Pancreas (tissue), 10 donors: ENCODE measurements around the gene RABGGTA. TPM values are rescaled to one million over a fixed set of nuclear protein-coding genes. Genes with fewer than 3 reads are reported as not detected.

Experiments
- ATAC-seq, 4 donors: fragments of 200-7000 bp; cut with Tn5 transposase; one replicate each; pipeline versions ENCODE4 v1.8.0 to v1.9.1; 2020; ENCODE audit warnings: mild to moderate bottlenecking in 4 of 4, moderate library complexity in 4 of 4
- DNase-seq, 6 donors: peaks; one replicate each; pipeline ENCODE4 v3.0.0-alpha.2; 2020
- FAIRE-seq: peaks from 2 replicates; lab custom pipeline; 2012; peaks lifted over from hg19 to GRCh38; lab: Jason Lieb, UNC
- H3K27ac ChIP-seq, 4 donors: fragments of 200-600 bp; sonication (generic); 1 replicate in 3 of 4; 2 replicates in 1 of 4; pipeline versions ENCODE4 v1.5.0 to v1.8.0; 2020
- H3K27me3 ChIP-seq, 4 donors: fragments of 200-600 bp; one replicate each; pipeline ENCODE4 v1.8.0; 2021
- H3K36me3 ChIP-seq, 3 donors: fragments of 200-600 bp; sonication (generic) in 1 of 3; one replicate each; pipeline versions ENCODE4 v1.5.0 to v1.8.0; 2020 to 2021
- H3K4me1 ChIP-seq, 3 donors: fragments of 200-600 bp; one replicate each; pipeline ENCODE4 v1.8.0; 2021
- H3K4me3 ChIP-seq, 4 donors: fragments of 200-600 bp; sonication (generic) in 2 of 4; one replicate each; pipeline versions ENCODE4 v1.5.0 to v1.8.0; 2020 to 2021
- H3K9me3 ChIP-seq, 4 donors: fragments of 200-600 bp; one replicate each; pipeline ENCODE4 v1.8.0; 2021
- CTCF ChIP-seq, 4 donors: fragments of 200-600 bp; sonication (generic) in 3 of 4; IDR thresholded peaks; one replicate each; pipeline versions ENCODE4 v1.5.0 to v1.8.0; 2021; ENCODE audit warnings: antibody characterized with exemption in 4 of 4
- WGBS, 2 donors: extraction: QIAGEN DNeasy Blood & Tissue Kit; methylation state at CpG; one replicate each; pipeline ENCODE4 v1.1.7; 2013; 5-methylcytosine and 5-hydroxymethylcytosine counted together
- intact Hi-C, 3 donors: fragments of 100-400 bp; cut with DNase I; formaldehyde crosslinking; loops; one replicate each; pipeline versions ENCODE4 v1.11.1 to v1.14.2; 2022
- polyA plus RNA-seq, 2 donors: library from polyadenylated mRNA; stranded (reverse); fragments of 200-250 nt; gene quantifications; one replicate each; pipeline ENCODE4 v1.2.3, GENCODE V29; 2013
- total RNA-seq, 6 donors: library from RNA; stranded (reverse); fragmentation: NEBNext Ultra II Directional in 4 of 6; extraction: Animal tissue kit (Norgen Biotek cat#: 25700) in 4 of 6; gene quantifications; one replicate each; pipeline versions ENCODE4 v1.2.1 to v1.2.4, GENCODE V29; 2021 to 2023
- donor health status: healthy with polysubstance abuse.
- donor health status: DM: no; HTN: no; CAD: no; lungs with moderate emphysema.
- donor health status: DM: no; HTN: no; CAD: no.
- donor health status: control.
- donor health status: control.
- donor health status: Bipolar disorder and iron deficiency.
- donor health status: DM: yes; HTN: yes; CAD: no.
- donor health status: DM: no; HTN: no; CAD: no.
- donor health status: DM: no; HTN: no; CAD: no.
- donor health status: DM: yes; HTN: yes; CAD: no.

The RABGGTA gene
- total and polyA plus RNA-seq, 8 donors = 15.4 to 51.5 (median 19.9) TPM

DNA sequence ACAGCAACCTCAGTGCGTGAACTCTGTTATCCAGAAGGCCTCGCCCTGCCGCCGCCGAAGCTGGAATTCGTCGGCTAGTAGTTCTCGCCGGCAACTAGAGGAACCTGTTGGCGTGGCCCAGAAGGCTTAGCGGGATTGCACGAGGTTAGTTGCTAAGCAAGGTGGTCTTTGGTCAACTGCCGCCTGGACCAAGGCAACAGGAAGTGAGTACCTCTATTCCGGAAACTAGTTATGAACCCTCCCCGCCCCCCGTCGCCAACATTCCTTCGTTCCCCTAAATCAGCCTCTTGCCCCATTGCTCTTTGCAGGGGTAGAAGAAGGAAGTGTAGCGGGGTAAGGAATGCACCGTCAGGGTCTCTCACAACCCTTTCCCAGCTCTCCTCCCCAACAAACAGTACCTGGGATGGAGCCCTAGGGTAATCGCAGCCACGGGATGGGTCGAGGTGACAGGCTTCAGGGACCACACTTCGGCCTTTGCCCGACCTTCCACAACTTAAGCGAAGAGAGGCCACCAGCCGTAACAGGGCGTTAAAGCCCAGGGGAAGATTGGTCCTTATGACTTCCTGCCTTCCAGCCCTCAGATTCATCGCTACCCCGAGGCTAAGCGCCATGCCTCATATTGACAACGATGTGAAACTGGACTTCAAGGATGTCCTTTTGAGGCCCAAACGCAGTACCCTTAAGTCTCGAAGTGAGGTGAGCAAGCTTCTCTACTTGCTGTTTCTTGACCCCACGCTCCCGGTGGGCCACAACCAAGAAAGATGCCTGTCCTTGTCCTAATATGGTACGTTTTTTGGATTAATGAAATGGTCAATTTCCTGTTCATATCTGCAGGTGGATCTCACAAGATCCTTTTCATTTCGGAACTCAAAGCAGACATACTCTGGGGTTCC lies 38.5 kb downstream of the RABGGTA start, which contains the start of gene GMPR2:
TSS of gene GMPR2 (plus strand) at position 285 of the 893 bp plus-strand sequence. CDS start at position 610, 325 bp downstream.
- Histone ChIP-seq H3K36me3 (peaks cover 5 to 19% (median 11%) of the 10 kb centered on the region in 3 donors), H3K4me3 (peak within 1 kb of the TSS; percentile 33 to 95 (median 76)), H3K27ac (peak within 1 kb of the TSS; percentile 67 to 89 (median 76)), H3K4me1 (peaks cover 7 to 17% (median 13%) of the 10 kb centered on the region in 3 donors), H3K9me3 (no peaks in the 10 kb centered on the region), H3K27me3 (no peaks in the 10 kb centered on the region)
- no peak for DNase-seq
- TF ChIP-seq CTCF (IDR thresholded peaks at IDR 0.05) = no peak
- ATAC-seq = peak; percentile 52 to 70 (median 64)
- intact Hi-C loops = no loop called here
- WGBS, 2 donors = 2 to 3% methylated on average over 37 to 38 of the region's 38 CpGs
- no peak for FAIRE-seq

- Histone ChIP-seq H3K36me3 (peaks cover 5 to 15% (median 11%) of the 10 kb centered on the region in 3 donors), H3K4me1 (peaks cover 7 to 17% (median 13%) of the 10 kb centered on the region in 3 donors), H3K4me3 (peak within 1 kb of the TSS; percentile 33 to 95 (median 76)), H3K27me3 (no peaks in the 10 kb centered on the region), H3K9me3 (no peaks in the 10 kb centered on the region), H3K27ac (peak within 1 kb of the TSS; percentile 67 to 89 (median 76))
- DNase-seq (peak; percentile 81 to 91 (median 86)), ATAC-seq (peak; percentile 86 to 93 (median 92)), FAIRE-seq (no peak)
- TF ChIP-seq CTCF (IDR thresholded peaks at IDR 0.05) = no peak
- intact Hi-C loops = no loop called here
- 0% methylated on average over 30 of the region's 30 CpGs for WGBS, 2 donors
These were observed 39.2 kb downstream of the RABGGTA start, which contains the start of gene NEDD8 for GRCh38 chr14:24232121-24232644. Gene NEDD8 (minus strand): TSS chr14:24232367. CDS start chr14:24232267, 100 bp downstream.

DNA sequence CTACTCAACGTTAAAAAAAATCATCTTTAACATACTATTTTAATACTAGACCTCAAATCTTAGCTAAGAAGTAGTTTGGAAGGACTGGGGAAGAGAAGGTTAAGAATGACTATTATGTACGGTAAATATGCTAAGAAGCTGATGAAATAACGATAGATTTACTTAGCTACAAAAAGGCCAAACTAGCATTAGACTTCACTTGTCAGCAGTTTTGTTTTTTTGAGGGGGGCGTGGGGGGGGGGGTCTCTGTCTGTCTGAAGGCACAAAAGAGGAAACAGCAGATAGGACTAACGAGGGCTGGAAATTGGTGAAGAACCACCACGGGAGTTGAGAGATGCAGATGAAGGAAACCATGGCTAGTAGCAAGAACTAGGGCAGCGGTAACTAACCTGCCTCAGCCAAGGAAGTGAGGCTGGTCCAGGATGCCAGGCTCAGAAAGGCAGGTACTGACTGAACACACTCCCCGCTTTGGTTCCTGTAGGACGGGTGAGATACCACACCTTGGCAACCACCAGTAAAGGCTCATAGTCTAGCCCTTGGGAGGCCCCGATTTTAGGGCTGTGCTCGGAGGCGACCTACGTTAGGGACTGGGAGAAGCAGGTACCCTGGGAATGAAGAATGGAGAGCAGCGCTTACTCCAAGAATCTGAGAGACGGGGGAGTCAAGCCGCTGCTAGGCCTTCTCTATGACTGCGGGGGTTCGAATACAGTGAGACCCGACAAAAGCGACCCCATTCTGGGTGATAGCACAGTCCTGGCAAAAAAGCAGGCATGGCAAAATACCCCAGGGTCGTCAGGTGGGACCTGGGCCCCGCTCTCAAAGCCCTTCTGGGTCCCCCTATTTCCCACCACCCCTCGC lies 39.9 kb downstream of the RABGGTA start:
- no peaks in the 10 kb centered on the region for H3K9me3 ChIP-seq
- H3K4me1 ChIP-seq = peaks cover 7 to 17% (median 13%) of the 10 kb centered on the region in 3 donors
- peak overlapping the region; percentile 33 to 95 (median 76) for H3K4me3 ChIP-seq
- DNase-seq (no peak), ATAC-seq (peak; percentile 2 to 9 (median 3)), FAIRE-seq (no peak)
- TF ChIP-seq CTCF (IDR thresholded peaks at IDR 0.05) = no peak
- peak overlapping the region; percentile 16 to 89 (median 75) for H3K27ac ChIP-seq
- WGBS, 2 donors = 4 to 6% methylated on average over 23 of the region's 23 CpGs
- H3K27me3 ChIP-seq = no peaks in the 10 kb centered on the region
- intact Hi-C loops = no loop called here
- H3K36me3 ChIP-seq = peaks cover 0 to 13% (median 8%) of the 10 kb centered on the region in 3 donors

GRCh38 chr14:24228902-24229301 lies 42.5 kb downstream of the RABGGTA start:
- no peaks in the 10 kb centered on the region for H3K9me3 ChIP-seq
- H3K4me3 ChIP-seq = no peak overlapping the region
- no peak for FAIRE-seq
- TF ChIP-seq CTCF (IDR thresholded peaks at IDR 0.05) = no peak
- ATAC-seq = no peak
- H3K27ac ChIP-seq = no peak overlapping the region
- peaks cover 4 to 17% (median 9%) of the 10 kb centered on the region in 3 donors for H3K4me1 ChIP-seq
- no peak for DNase-seq
- no peaks in the 10 kb centered on the region for H3K27me3 ChIP-seq
- intact Hi-C loops = no loop called here
- H3K36me3 ChIP-seq = peaks cover 0 to 5% (median 0%) of the 10 kb centered on the region in 3 donors
- WGBS, 2 donors = 0% methylated on average over 1 of the region's 1 CpG
